NCI-H748 treated with DMSO at 0.1 percent for 48 hours (cell line): Measurements from ENCODE around the gene MAP3K19.
"Not testable (repeated sequence)": the region's sequence is repeated elsewhere in the genome, so short reads cannot be mapped to it uniquely, and the experiment has no call there.

Experiments
- DNase-seq: peaks from one replicate; lab custom pipeline; 2025; lab: John Stamatoyannopoulos, UW

MAP3K19 gene, protein sequence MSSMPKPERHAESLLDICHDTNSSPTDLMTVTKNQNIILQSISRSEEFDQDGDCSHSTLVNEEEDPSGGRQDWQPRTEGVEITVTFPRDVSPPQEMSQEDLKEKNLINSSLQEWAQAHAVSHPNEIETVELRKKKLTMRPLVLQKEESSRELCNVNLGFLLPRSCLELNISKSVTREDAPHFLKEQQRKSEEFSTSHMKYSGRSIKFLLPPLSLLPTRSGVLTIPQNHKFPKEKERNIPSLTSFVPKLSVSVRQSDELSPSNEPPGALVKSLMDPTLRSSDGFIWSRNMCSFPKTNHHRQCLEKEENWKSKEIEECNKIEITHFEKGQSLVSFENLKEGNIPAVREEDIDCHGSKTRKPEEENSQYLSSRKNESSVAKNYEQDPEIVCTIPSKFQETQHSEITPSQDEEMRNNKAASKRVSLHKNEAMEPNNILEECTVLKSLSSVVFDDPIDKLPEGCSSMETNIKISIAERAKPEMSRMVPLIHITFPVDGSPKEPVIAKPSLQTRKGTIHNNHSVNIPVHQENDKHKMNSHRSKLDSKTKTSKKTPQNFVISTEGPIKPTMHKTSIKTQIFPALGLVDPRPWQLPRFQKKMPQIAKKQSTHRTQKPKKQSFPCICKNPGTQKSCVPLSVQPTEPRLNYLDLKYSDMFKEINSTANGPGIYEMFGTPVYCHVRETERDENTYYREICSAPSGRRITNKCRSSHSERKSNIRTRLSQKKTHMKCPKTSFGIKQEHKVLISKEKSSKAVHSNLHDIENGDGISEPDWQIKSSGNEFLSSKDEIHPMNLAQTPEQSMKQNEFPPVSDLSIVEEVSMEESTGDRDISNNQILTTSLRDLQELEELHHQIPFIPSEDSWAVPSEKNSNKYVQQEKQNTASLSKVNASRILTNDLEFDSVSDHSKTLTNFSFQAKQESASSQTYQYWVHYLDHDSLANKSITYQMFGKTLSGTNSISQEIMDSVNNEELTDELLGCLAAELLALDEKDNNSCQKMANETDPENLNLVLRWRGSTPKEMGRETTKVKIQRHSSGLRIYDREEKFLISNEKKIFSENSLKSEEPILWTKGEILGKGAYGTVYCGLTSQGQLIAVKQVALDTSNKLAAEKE (N-terminal part only)

GRCh38 chr2:135047300-135047699 is at the start of gene MAP3K19:
MAP3K19 (minus strand) TSS chr2:135047447; CDS start chr2:135024647, 22,800 bp downstream.
- DNase-seq: no peak

- no peak for DNase-seq
These were observed 49.6 kb upstream of the MAP3K19 start for GRCh38 chr2:135096665-135097446.

DNA sequence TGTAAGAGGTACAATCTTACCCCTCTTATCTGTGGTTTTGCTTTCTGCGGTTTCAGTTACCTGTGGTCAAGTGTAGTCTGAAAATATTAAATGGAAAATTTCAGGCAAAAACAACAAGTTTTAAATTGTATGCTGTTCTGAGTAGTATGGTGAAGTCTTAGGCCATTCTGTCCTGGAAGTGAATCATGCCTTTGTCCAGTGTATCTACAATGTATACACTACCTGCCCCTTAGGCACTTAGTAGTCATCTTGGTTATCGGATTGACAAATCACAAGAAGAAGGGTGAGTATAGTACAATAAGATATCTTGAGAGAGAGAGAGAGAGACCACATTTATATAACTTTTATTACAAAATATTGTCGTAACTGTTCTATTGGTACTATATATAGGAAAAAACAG is 48.3 kb upstream of the MAP3K19 start:
- DNase-seq: no peak

- no peak for DNase-seq
These were observed 47.3 kb upstream of the MAP3K19 start for GRCh38 chr2:135094508-135094907.

- DNase-seq: no peak
These were observed 46.6 kb upstream of the MAP3K19 start for GRCh38 chr2:135093670-135094330.

- no peak for DNase-seq
These were observed 45.9 kb upstream of the MAP3K19 start for GRCh38 chr2:135093193-135093592.

- no peak for DNase-seq
These were observed 44.4 kb upstream of the MAP3K19 start for GRCh38 chr2:135091681-135092080.

DNA sequence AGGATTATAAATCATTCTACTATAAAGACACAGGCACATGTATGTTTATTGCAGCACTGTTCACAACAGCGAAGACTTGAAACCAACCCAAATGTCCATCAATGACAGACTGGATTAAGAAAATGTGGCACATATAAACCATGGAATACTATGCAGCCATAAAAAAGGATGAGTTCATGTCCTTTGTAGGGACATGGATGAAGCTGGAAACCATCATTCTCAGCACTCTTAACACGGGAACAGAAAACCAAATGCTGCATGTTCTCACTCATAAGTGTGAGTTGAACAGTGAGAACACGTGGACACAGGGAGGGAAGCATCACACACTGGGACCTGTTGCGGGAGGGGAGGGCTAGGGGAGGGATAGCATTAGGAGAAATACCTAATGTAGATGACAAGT is 42.4 kb upstream of the MAP3K19 start:
- not testable (repeated sequence) for DNase-seq

- DNase-seq: no peak
These were observed 39.0 kb upstream of the MAP3K19 start for GRCh38 chr2:135086222-135086621.

DNA sequence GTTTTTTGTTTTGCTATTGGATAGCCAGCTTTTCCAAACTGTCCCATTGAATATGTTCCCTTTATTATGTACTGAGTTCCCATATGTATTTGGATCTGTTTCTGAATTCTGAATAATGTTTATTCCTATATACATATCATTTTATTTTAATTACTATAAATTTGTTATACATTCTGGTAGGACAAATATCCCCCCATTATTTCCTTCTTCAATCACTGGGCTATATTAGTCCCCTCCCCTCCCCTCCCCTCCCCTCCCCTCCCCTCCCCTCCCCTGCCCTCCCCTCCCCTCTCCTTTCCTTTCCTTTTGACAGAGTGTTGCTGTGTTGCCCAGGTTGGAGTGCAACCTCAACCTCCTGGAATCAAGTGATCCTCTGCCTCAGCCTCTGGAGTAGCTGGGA is 31.2 kb upstream of the MAP3K19 start:
- DNase-seq: no peak

DNA sequence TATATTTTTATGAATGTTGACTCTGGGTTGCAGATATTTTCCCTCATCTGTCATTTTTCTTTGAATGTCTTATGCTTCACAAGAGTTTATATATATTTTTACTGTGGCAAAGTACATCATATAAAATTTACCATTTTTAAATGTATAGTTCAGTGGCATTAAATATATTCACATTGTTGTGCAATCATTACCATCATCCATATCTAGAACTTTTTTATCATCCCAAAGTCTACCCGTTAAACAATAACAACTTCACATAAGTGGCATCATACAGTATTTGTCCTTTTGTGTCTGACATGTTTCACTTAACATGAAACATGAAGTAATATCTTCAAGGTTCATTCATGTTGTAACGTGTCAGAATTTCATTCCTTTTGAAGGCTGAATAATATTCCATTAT is 29.3 kb upstream of the MAP3K19 start:
- DNase-seq: no peak

DNA sequence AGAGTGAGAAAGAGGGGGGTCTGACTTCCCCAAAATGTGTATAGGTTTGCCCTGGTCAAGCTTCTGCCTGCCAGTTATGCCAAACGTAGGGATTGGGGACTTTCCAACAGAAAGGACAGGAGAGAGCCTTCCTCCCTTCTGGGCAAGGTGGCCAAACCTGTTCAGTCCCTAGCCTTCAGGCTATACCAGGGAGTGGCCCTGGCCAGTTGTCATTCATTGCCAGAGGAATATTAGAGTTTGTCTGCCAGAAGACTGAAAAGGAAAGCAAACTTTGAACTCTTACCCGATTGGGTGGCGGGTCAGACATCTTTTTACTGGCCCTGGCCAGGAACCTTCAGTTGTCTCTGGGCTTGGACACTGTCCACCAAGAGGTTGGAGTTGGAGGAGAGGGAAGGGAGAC is 27.0 kb upstream of the MAP3K19 start:
- no peak for DNase-seq

DNA sequence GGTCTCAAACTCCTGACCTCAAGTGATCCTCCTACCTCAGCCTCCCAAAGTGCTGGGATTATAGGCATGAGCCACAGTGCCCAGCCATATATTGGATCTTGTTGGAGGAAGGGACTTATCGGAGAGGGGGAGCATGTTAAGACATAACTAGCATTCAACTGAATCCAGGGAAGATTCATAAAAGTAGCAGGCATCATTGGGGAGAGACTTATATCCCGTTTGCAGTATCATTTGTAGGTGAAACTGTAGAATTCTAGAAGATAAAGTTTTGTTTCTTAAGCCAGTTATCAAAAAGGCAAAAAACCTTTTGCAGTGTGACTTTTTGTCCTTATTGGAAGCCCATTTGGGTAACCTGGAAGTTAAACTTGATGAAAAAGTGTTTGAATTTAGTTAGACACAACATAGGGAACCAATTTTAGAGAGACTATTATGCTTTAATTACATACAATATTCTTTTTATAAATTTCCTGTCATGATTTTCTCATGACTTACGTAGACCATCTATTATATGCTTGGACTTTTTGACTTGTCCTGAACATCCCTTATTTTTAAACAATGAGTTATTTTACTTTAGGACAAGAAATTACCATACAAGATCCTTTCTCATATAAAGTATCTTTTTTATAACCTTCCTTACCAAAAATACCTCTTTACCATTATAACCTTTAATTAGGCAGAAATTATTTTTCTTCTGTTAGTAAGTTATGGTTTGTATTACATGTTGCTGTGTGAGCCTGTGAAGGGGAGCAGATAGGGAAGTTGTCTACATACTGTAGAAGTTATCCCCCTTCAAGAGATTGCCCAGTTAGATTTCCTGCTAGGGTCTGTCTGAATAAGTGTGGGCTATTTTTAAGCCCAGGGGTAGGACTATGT is 25.1 kb upstream of the MAP3K19 start:
- no peak for DNase-seq

- DNase-seq: no peak
These were observed 19.5 kb upstream of the MAP3K19 start for GRCh38 chr2:135066710-135067109.

DNA sequence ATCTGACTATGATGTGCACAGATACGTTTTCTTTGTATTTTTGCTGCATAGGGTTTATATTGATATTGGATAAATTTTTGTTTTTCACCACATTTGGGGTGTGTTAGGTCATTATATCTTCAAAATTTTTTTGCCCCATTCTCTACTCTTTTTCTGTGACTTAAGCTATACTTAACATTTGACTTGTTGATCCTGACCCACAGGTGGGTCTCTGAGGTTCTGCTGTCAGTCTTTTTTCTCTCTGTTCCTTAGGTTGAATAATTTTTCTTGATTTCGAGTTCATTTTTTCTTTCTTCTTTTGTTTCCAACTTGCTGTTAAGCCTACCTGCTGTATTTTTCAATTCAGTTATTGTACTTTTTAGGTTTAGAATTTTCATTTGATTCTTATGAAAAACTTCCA is 16.9 kb upstream of the MAP3K19 start:
- DNase-seq: no peak

DNA sequence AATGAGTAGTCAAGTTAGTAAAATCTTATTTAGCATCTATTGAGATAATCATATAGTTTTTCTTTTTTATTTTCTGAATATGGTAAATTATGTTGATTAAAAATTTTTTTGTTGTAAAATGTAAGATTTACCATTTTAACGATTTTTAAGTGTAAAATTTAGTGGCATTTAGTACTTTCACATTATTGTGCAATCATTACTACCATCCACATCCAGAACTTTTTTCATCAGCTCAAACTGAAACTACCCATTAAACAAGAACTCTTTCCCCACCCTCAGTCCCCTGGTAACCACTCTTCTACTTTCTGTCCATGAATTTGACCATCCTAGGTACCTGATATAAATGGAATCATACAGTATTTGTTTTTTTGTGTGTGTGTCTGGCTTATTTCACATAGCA is 16.0 kb upstream of the MAP3K19 start:
- DNase-seq: no peak

DNA sequence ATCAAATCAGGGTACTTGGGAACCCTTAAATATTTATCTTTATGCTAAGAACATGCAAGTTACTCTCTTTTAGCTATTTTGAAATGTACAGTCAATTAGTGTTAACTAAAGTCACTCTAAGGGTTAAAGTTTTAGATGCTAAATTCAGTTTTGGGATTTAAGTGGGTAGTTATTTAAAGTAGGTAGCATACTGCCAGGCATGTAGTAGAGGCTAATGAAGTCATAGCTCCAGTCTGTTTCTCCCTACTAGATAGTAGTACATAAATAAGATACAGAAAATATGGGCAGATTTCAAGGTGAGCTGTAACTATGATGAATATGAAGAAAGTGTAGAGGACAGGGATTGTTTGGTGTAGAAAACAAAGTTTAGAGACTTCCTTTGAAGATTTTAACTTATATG is 12.3 kb upstream of the MAP3K19 start:
- no peak for DNase-seq

DNA sequence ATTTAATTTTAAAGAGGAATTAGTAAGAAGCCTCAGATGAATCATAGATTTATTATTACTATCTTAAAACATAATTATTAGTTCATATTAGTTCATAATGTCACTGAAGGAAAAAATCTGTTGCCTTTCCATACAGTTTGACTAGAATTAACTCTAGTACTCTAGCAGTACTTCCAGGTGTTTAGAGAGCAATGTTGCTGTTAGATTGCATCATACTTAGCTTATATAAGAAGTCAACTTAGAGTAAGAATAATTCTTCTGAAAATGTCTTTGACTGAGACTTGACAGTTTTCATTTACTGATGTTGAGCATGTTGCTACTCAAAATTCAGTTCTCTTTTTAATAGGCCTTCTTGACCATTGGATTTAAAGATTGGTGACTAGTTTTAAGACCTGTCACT is 9.5 kb upstream of the MAP3K19 start:
- no peak for DNase-seq

- no peak for DNase-seq
These were observed 8.0 kb upstream of the MAP3K19 start for GRCh38 chr2:135055182-135055786.

DNA sequence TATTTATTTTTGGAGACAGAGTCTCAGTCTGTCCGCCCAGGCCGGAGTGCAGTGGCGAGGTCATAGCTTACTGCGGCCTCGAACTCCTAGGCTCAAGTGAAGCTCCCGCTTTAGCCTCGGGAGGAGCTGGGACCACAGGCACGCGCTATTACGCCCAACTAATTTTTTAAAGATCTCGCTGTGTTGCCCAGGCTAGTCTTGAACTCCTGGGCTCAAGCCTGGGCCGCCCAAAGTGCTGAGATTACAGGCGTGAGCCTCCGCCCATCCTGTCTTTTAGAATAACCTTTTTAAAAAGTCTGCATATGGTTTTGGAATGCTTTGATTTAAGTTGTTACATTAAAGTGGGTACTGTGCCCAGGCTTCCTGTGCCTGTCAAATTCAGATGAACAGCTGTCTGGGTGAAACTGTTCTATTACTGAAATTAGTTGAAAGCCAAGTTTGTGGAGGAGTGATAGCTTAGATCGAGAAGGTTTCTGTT is 5.8 kb upstream of the MAP3K19 start:
- DNase-seq: no peak
